ENCODE measurements around the gene JAM3. TPM values are rescaled to one million over a fixed set of nuclear protein-coding genes. Genes with fewer than 3 reads are reported as not detected.

JAM3 gene
- total and polyA plus RNA-seq, 2 of the 13 experiments (the other 11 are each of a cell fraction or from before 2014, with no cell fraction given) = 0.98 to 2.8 TPM

GRCh38 chr11:134178032-134178674, 109.3 kb downstream of the JAM3 start:
- no TSS peak for BruUV-seq (replicated peaks)
- Histone ChIP-seq H3K36me3 (replicated peaks in 1 of 2; ENCODE audit: control insufficient read depth in 1 of 2, insufficient read depth in 2 of 2, low read length in 2 of 2) (peaks cover 13 to 68% of the 10 kb centered on the region in 2 experiments; a peak in 4 of 5 replicates), H3K27ac (ENCODE audit: extremely low read length, insufficient read depth, low read length) (no peak overlapping the region), H2AFZ (ENCODE audit: low read length) (no peak overlapping the region), H3K9me3 (ENCODE audit: low read length) (no peaks in the 10 kb centered on the region), H4K20me1 (ENCODE audit: insufficient read depth, low read length) (no peaks in the 10 kb centered on the region), H3K9ac (ENCODE audit: insufficient read depth, low read depth, low read length) (no peak overlapping the region), H3K27me3 (ENCODE audit: control insufficient read depth in 1 of 2, insufficient read depth in 2 of 2, low read length in 2 of 2) (no peaks in the 10 kb centered on the region), H3K4me3 (replicated peaks in 1 of 3; ENCODE audit: insufficient read depth in 1 of 3, low read depth in 2 of 3, low read length in 3 of 3) (no peak overlapping the region), H3K4me2 (ENCODE audit: low read depth, low read length) (no peak overlapping the region), H3K4me1 (ENCODE audit: insufficient read depth, low read length) (no peaks in the 10 kb centered on the region), H3K79me2 (ENCODE audit: insufficient read depth, low read length) (no peaks in the 10 kb centered on the region)
- TF ChIP-seq MEIS2 (CRISPR knock-in tag; IDR thresholded peaks at IDR 0.05) (no peak), ZSCAN21 (CRISPR knock-in tag; IDR thresholded peaks at IDR 0.05; ENCODE audit: borderline replicate concordance) (no peak), SIX1 (CRISPR knock-in tag; IDR thresholded peaks at IDR 0.05; ENCODE audit: borderline replicate concordance) (no peak), ZNF124 (CRISPR knock-in tag; IDR thresholded peaks at IDR 0.05) (no peak), ZFP90 (CRISPR knock-in tag; IDR thresholded peaks at IDR 0.05; ENCODE audit: borderline replicate concordance) (no peak), EED (CRISPR knock-in tag; IDR thresholded peaks at IDR 0.05) (no peak), ZBED4 (CRISPR knock-in tag; IDR thresholded peaks at IDR 0.05; ENCODE audit: borderline replicate concordance) (no peak), ZZZ3 (CRISPR knock-in tag; IDR thresholded peaks at IDR 0.05; ENCODE audit: borderline replicate concordance) (no peak), RORA (CRISPR knock-in tag; IDR thresholded peaks at IDR 0.05) (no peak), TRIM22 (IDR thresholded peaks at IDR 0.05) (no peak), THAP11 (CRISPR knock-in tag; IDR thresholded peaks at IDR 0.05) (no peak), ZNF274 (CRISPR knock-in tag; IDR thresholded peaks at IDR 0.05) (no peak)
- FAIRE-seq = no peak
- in situ Hi-C loops (cut with HindIII; ENCODE audit: extremely low pct_ligation_motif_present, low pct_unique_long_range_greater_than_20kb) = no loop called here
- CTCF ChIA-PET (ENCODE audit: low intra/inter-chr PET ratio, low total read pairs) = no interaction called here
- POLR2A ChIA-PET = no interaction called here
- no peak for ATAC-seq
- DNase-seq (ENCODE audit: low spot score) = no peak
- 99% methylated on average over 5 of the region's 5 CpGs for WGBS (ENCODE audit: low lambda C conversion rate)
- intact Hi-C loops (cut with micrococcal nuclease; ENCODE audit: unreplicated experiment) = no loop called here
